GM19099 (cell line): ENCODE data around the gene GLRA3.

Experiments used
- POLR2A ChIP-seq: IDR thresholded peaks from 3 replicates; pipeline ENCODE4 v1.6.1; 2011; ENCODE audit warnings: low read depth; ENCODE audit not compliant: insufficient read length; ENCODE audit errors: extremely low read depth

The GLRA3 gene

GRCh38 chr4:174650711-174651355 lies 178.2 kb downstream of the GLRA3 start:
- no peak for TF ChIP-seq POLR2A

GRCh38 chr4:174648812-174649211 lies 180.2 kb downstream of the GLRA3 start:
- TF ChIP-seq POLR2A: no peak

- TF ChIP-seq POLR2A: no peak
Measured at GRCh38 chr4:174646326-174646725, 182.7 kb downstream of the GLRA3 start.

- TF ChIP-seq POLR2A: no peak
Measured at GRCh38 chr4:174640146-174640545, 188.9 kb downstream of the GLRA3 start.

GRCh38 chr4:174635732-174636131 lies 193.3 kb downstream of the GLRA3 start:
- TF ChIP-seq POLR2A: no peak

GRCh38 chr4:174633399-174633798 lies 195.6 kb downstream of the GLRA3 start:
- TF ChIP-seq POLR2A: no peak

GRCh38 chr4:174631901-174632758 lies 196.9 kb downstream of the GLRA3 start:
- TF ChIP-seq POLR2A: no peak

- TF ChIP-seq POLR2A: no peak
Measured at GRCh38 chr4:174629265-174629664, 199.8 kb downstream of the GLRA3 start.

- TF ChIP-seq POLR2A: no peak
Measured at GRCh38 chr4:174628191-174628590, 200.9 kb downstream of the GLRA3 start.

- no peak for TF ChIP-seq POLR2A
Measured at GRCh38 chr4:174627473-174627872, 201.6 kb downstream of the GLRA3 start.

- TF ChIP-seq POLR2A: no peak
Measured at GRCh38 chr4:174626342-174627008, 202.6 kb downstream of the GLRA3 start.

- no peak for TF ChIP-seq POLR2A
Measured at GRCh38 chr4:174616661-174617060, 212.4 kb downstream of the GLRA3 start.

GRCh38 chr4:174613979-174614378 lies 215.1 kb downstream of the GLRA3 start:
- TF ChIP-seq POLR2A: no peak

GRCh38 chr4:174611792-174612191 lies 217.3 kb downstream of the GLRA3 start:
- TF ChIP-seq POLR2A: no peak

GRCh38 chr4:174607792-174608191 lies 221.3 kb downstream of the GLRA3 start:
- no peak for TF ChIP-seq POLR2A

- TF ChIP-seq POLR2A: no peak
Measured at GRCh38 chr4:174604198-174604597, 224.8 kb downstream of the GLRA3 start.

GRCh38 chr4:174600391-174600790 lies 228.7 kb downstream of the GLRA3 start:
- TF ChIP-seq POLR2A: no peak

GRCh38 chr4:174598800-174599199 lies 230.2 kb downstream of the GLRA3 start:
- no peak for TF ChIP-seq POLR2A
